Mucosa of descending colon (tissue), 3 donors: Measurements from ENCODE around the gene AP2A1. TPM values are rescaled to one million over a fixed set of nuclear protein-coding genes. Genes with fewer than 3 reads are reported as not detected.

Source experiments
- ATAC-seq: fragments of 200-7000 bp; cut with Tn5 transposase; one replicate; pipeline ENCODE4 v1.9.1; 2020; ENCODE audit warnings: mild to moderate bottlenecking, moderate library complexity
- DNase-seq, 3 donors: peaks; one replicate each; pipeline ENCODE4 v3.0.0-alpha.2; 2020
- H3K36me3 ChIP-seq: fragments of 200-600 bp; one replicate; pipeline ENCODE4 v1.8.0; 2021; ENCODE audit warnings: low read depth, mild to moderate bottlenecking
- H3K4me1 ChIP-seq: fragments of 200-600 bp; one replicate; pipeline ENCODE4 v1.8.0; 2021; ENCODE audit warnings: low read depth, mild to moderate bottlenecking
- H3K4me3 ChIP-seq: fragments of 200-600 bp; one replicate; pipeline ENCODE4 v1.8.0; 2021; ENCODE audit warnings: mild to moderate bottlenecking
- H3K9me3 ChIP-seq: fragments of 200-600 bp; one replicate; pipeline ENCODE4 v1.8.0; 2021; ENCODE audit warnings: mild to moderate bottlenecking
- intact Hi-C, 2 donors: fragments of 100-400 bp; cut with DNase I in 1 of 2; cut with micrococcal nuclease in 1 of 2; formaldehyde crosslinking; loops; one replicate each; pipeline versions ENCODE4 v1.11.0 to v1.11.1; 2022; cut with DNase I, micrococcal nuclease
- total RNA-seq, 3 donors: library from RNA; stranded (reverse); fragmentation: NEBNext Ultra II Directional in 2 of 3; extraction: Animal tissue kit (Norgen Biotek cat#: 25700) in 2 of 3; gene quantifications; one replicate each; pipeline versions ENCODE4 v1.2.1 to v1.2.4, GENCODE V29; 2021 to 2023
- TF ChIP-seq, protein P1 (sequence below): fragments of 200-600 bp; IDR thresholded peaks from one replicate; pipeline ENCODE4 v1.8.0; 2022; ENCODE audit warnings: antibody characterized with exemption, mild to moderate bottlenecking
- donor health status: DM: no; HTN: no; CAD: no; lungs with moderate emphysema.
- donor health status: DM: no; HTN: no; CAD: no.
- donor health status: DM: no; HTN: yes; CAD: no.

AP2A1 gene
- total RNA-seq, 3 donors from 2014 or later: 73.6 to 84.8 (median 82.5) TPM

DNA sequence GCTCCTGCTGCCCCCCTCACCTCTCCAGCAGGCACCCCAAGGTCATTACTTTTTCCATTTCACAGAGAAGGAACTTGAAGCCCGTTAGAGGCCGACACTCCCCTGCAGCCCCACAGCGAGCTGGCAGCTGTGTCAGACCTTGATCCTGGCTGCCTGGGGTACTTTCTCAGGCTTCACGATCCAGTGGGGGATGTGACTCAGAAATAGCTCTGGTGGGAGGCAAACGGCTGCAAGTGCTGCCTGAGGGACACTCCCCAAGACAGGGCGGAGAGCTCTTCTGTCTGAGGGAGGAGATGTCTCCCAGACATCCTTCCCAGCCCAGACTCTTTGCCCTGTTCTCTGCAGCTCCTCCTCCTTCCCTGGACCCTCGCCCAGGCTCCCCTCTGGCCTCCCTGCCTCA, 8.5 kb upstream of the AP2A1 start:
- intact Hi-C loops: no loop called here
- DNase-seq: no peak
- H3K4me1 ChIP-seq: no peaks in the 10 kb centered on the region
- TF ChIP-seq, protein P1, sequence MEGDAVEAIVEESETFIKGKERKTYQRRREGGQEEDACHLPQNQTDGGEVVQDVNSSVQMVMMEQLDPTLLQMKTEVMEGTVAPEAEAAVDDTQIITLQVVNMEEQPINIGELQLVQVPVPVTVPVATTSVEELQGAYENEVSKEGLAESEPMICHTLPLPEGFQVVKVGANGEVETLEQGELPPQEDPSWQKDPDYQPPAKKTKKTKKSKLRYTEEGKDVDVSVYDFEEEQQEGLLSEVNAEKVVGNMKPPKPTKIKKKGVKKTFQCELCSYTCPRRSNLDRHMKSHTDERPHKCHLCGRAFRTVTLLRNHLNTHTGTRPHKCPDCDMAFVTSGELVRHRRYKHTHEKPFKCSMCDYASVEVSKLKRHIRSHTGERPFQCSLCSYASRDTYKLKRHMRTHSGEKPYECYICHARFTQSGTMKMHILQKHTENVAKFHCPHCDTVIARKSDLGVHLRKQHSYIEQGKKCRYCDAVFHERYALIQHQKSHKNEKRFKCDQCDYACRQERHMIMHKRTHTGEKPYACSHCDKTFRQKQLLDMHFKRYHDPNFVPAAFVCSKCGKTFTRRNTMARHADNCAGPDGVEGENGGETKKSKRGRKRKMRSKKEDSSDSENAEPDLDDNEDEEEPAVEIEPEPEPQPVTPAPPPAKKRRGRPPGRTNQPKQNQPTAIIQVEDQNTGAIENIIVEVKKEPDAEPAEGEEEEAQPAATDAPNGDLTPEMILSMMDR: no peak
- no peaks in the 10 kb centered on the region for H3K36me3 ChIP-seq
- H3K4me3 ChIP-seq: no peak overlapping the region
- H3K9me3 ChIP-seq: peaks cover 4% of the 10 kb centered on the region
- ATAC-seq: no peak

DNA sequence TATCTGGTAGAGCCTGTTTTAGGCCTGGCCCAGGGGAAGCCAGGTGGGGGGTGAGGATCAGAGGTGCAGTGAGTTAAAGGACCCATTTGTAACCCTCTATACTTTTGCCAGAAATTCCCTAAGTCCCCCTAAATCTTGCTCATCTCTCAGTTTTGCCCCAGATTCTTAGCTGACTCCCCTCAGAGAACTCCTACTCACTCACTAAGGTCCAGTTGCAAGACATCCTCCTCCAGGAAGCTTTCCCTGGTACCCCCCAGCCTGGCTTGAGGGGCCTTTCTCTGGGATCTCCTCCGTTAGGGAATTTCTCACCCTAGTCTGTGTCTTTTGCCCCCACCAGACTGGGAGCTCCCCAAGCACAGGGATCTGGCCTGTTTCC, 5.6 kb upstream of the AP2A1 start:
- no peak for ATAC-seq
- TF ChIP-seq, protein P1: no peak
- no peaks in the 10 kb centered on the region for H3K4me1 ChIP-seq
- no peak overlapping the region for H3K4me3 ChIP-seq
- no peak for DNase-seq
- H3K9me3 ChIP-seq: no peaks in the 10 kb centered on the region
- intact Hi-C loops: no loop called here
- H3K36me3 ChIP-seq: peaks cover under 1% of the 10 kb centered on the region

DNA sequence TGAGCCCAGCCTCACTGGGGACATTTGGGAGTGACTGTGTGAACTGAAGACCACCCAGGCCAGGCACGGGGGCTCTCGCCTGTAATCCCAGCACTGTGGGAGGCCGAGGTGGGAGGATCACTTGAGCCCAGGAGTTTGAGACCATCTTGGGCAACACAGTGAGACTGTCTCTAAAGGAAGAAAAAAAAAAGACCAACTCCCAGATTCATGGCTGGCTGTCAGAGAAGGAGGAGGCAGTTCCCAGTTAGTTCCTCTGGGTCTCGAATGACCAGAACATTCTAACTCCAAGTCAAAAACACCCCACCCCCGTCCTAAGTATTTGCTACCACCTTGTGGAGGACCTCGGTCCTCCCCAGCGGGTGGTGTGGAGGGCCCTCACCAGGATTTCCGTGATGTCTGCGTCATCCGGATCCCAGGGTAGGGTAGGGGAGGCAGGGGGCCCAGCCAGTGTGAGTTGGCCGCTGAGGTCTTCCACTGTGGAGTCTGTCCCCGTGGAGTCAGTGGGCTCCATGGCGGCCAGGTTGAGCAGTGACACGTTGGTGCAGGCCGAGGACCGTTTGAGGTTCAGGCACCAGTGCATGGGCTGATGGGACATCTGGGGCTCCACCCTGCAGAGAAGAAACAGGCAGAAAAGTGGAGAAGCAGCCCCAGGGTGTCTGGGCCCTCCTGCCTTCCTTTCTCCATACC, 5.0 kb upstream of the AP2A1 start:
- intact Hi-C loops: no loop called here
- ATAC-seq: no peak
- no peaks in the 10 kb centered on the region for H3K9me3 ChIP-seq
- H3K4me3 ChIP-seq: no peak overlapping the region
- H3K36me3 ChIP-seq: peaks cover 5% of the 10 kb centered on the region
- TF ChIP-seq, protein P1: no peak
- no peak for DNase-seq
- H3K4me1 ChIP-seq: no peaks in the 10 kb centered on the region

DNA sequence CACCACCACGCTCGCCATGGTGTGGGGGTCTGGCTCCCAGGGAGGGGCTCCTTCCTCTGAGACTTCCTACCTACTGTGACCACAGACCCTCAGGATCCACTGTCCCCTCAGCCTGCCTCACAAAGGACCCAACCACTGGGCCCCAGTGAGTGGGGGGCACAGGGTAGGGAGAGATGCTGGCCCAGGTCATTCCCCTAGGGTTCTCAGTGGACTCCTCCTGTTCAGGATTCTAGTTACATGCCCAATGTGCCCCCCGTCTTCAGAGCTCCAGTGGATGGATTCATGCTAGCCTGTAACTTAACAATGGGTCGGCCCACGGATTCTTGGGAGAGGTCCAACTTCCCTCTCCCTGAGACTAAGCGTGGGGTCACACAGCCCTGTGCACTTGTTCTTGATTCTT, 3.6 kb upstream of the AP2A1 start, which contains the start of gene TSKS:
Gene TSKS (minus strand): TSS at position 77 of the 400 bp plus-strand sequence. CDS start 59 bp downstream, at position 18.
- H3K36me3 ChIP-seq: peaks cover 5% of the 10 kb centered on the region
- intact Hi-C loops: no loop called here
- no peak within 1 kb of the TSS for H3K4me3 ChIP-seq
- TF ChIP-seq, protein P1: no peak
- peaks cover 9% of the 10 kb centered on the region for H3K4me1 ChIP-seq
- ATAC-seq (no peak), DNase-seq (no peak)
- H3K9me3 ChIP-seq: no peaks in the 10 kb centered on the region

DNA sequence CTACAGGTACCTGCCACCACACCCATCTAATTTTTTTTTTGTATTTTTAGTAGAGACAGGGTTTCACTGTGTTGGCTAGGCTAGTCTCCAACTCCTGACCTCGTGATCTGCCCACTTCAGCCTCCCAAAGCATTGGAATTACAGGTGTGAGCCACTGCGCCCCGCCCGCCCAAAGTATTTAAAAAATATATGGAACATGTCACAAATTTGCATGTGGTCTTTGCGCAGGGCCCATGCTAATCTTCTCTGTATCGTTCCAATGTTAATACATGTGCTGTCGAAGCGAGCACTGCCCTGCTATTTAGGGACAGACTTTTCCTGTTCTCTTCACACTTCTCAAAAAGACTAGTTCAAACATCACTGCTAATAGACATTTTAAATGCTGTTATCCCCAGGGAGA, 2.5 kb upstream of the AP2A1 start:
- no peak for ATAC-seq
- peaks cover 5% of the 10 kb centered on the region for H3K36me3 ChIP-seq

More for the DNA sequence above, 2.5 kb upstream of the AP2A1 start:
- TF ChIP-seq, protein P1: no peak
- peaks cover 15% of the 10 kb centered on the region for H3K4me1 ChIP-seq
- no peak for DNase-seq
- intact Hi-C loops: no loop called here
- no peaks in the 10 kb centered on the region for H3K9me3 ChIP-seq
- no peak overlapping the region for H3K4me3 ChIP-seq
